ENCODE data around the gene ADH6. TPM values are rescaled to one million over a fixed set of nuclear protein-coding genes. Genes with fewer than 3 reads are reported as not detected.
"Not testable (repeated sequence)": the region's sequence is repeated elsewhere in the genome, so short reads cannot be mapped to it uniquely, and the experiment has no call there.

The ADH6 gene
- total and polyA plus RNA-seq, 9 of the 15 experiments (the other 6 are each of a cell fraction or from before 2014, with no cell fraction given) = 0.13 TPM; not detected in 8

DNA sequence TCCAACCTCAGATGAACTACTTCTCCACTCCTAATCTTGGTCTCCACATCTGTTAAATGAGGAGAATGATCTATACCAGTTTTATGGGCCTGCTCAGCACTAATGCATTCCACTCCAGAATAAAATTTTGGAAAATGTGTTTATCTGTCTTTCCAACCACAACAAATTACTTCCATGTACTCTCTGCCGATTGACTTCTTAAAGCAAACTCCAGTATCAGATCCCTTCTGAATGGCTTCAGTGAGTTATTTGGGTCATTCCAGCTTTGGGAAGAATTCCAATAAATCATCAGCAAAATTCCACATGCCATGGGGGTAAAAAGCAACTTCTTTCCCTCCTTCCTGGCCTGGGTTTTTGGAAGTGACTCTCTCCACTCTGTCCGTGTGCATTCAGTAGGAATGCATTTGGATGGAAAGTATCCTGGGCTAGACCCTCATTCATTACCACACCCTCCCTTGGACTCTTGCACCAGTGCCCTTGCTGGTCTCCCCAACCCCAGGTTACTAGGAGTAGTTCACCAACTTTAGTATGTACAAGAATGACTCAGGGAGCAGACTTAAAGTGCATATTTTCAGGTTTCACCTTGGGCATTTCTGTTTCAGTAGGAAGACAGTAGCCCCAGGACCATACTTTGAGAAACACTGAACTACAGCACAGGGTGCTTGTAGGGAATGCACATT lies 15.4 kb upstream of the ADH6 start:
- no peak overlapping the region for H3K4me2 ChIP-seq (ENCODE audit: insufficient read depth, low read length)
- no peak for FAIRE-seq
- in situ Hi-C loops (cut with MboI) = no loop called here
- ChIA-PET CTCF (ENCODE audit: low intra/inter-chr PET ratio) (no interaction called here), POLR2A (no interaction called here)
- H4K20me1 ChIP-seq (replicated peaks; ENCODE audit: control insufficient read depth, insufficient read depth, low read length) = no peaks in the 10 kb centered on the region
- ATAC-seq = no peak
- 2% methylated on average over 2 of the region's 2 CpGs for WGBS (ENCODE audit: insufficient coverage, low coverage, missing lambda C conversion rate)
- H3K4me1 ChIP-seq (replicated peaks in 1 of 2; ENCODE audit: control insufficient read depth in 2 of 2, insufficient read depth in 2 of 2, low read length in 2 of 2) = no peaks in the 10 kb centered on the region
- no peaks in the 10 kb centered on the region for H3K27me3 ChIP-seq (ENCODE audit: control insufficient read depth in 2 of 2, insufficient read depth in 2 of 2, low read length in 2 of 2)
- BruUV-seq (replicated peaks) = no TSS peak
- H3K79me2 ChIP-seq (ENCODE audit: control insufficient read depth, insufficient read depth, low read length) = no peaks in the 10 kb centered on the region
- TF ChIP-seq ELF1 (tag; IDR thresholded peaks at IDR 0.05) = no peak
- TF ChIP-seq NCOA1 (IDR thresholded peaks at IDR 0.05; ENCODE audit: low read depth) = no peak
- no peak for TF ChIP-seq TCF7 (IDR thresholded peaks at IDR 0.05; ENCODE audit: borderline replicate concordance)
- no peak for TF ChIP-seq ZNF707 (CRISPR knock-in tag; conservative IDR thresholded peaks at IDR 0.05)
- no peak for TF ChIP-seq TSC22D4 (tag; IDR thresholded peaks at IDR 0.05)
- TF ChIP-seq, protein P1, sequence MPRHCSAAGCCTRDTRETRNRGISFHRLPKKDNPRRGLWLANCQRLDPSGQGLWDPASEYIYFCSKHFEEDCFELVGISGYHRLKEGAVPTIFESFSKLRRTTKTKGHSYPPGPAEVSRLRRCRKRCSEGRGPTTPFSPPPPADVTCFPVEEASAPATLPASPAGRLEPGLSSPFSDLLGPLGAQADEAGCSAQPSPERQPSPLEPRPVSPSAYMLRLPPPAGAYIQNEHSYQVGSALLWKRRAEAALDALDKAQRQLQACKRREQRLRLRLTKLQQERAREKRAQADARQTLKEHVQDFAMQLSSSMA (CRISPR knock-in tag; IDR thresholded peaks at IDR 0.05) = no peak
- no peak for TF ChIP-seq ZNF253 (CRISPR knock-in tag; conservative IDR thresholded peaks at IDR 0.05)
- no peak for TF ChIP-seq KAT7 (CRISPR knock-in tag; IDR thresholded peaks at IDR 0.05; ENCODE audit: borderline replicate concordance)
- no peak for TF ChIP-seq SIN3B (IDR thresholded peaks at IDR 0.05; ENCODE audit: low read depth)
- H3K9me3 ChIP-seq (replicated peaks; ENCODE audit: control insufficient read depth, insufficient read depth, low read depth, low read length) = no peaks in the 10 kb centered on the region
- no peak overlapping the region for H3K27ac ChIP-seq (ENCODE audit: extremely low read depth, low read depth, low read length)
- no peak for DNase-seq (ENCODE audit: extremely low read depth in 1 of 4, low spot score in 3 of 4)
- H3K9ac ChIP-seq (ENCODE audit: insufficient read depth in 1 of 2, low read depth in 2 of 2, low read length in 2 of 2) = no peak overlapping the region
- no peak overlapping the region for H3K4me3 ChIP-seq
- H3K36me3 ChIP-seq (ENCODE audit: control insufficient read depth, insufficient read depth, low read length) = no peaks in the 10 kb centered on the region
- no peaks in the 10 kb centered on the region for H3K9me1 ChIP-seq (ENCODE audit: control insufficient read depth, insufficient read depth, low read length)
- H2AFZ ChIP-seq (ENCODE audit: low read depth, low read length) = no peak overlapping the region
- intact Hi-C loops (cut with micrococcal nuclease) = no loop called here

DNA sequence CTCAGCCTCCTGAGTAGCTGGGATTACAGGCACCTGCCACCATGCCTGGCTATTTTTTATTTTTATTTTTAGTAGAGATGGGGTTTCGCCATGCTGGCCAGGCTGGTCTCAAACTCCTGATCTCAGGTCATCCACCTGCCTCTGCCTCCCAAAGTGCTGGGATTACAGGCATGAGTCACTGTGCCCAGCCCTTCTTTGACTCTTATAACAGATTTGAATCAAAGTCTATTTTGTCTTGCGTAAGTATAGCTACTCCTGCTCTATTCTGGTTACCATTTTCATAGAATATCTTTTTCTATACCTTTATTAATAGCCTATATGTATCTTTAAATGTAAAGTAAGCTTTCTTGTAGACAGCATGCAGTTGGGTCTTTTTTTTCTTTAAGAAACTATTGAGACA lies 14.4 kb upstream of the ADH6 start:
- BruUV-seq (replicated peaks); H3K4me2 ChIP-seq (ENCODE audit: insufficient read depth, low read length); intact Hi-C loops (cut with micrococcal nuclease); H4K20me1 ChIP-seq (replicated peaks; ENCODE audit: control insufficient read depth, insufficient read depth, low read length); H3K79me2 ChIP-seq (ENCODE audit: control insufficient read depth, insufficient read depth, low read length); POLR2A ChIA-PET; H3K9me3 ChIP-seq (replicated peaks; ENCODE audit: control insufficient read depth, insufficient read depth, low read depth, low read length); DNase-seq (ENCODE audit: extremely low read depth in 1 of 4, low spot score in 3 of 4); FAIRE-seq; CTCF ChIA-PET (ENCODE audit: low intra/inter-chr PET ratio); H3K36me3 ChIP-seq (ENCODE audit: control insufficient read depth, insufficient read depth, low read length); H3K4me3 ChIP-seq; H3K9me1 ChIP-seq (ENCODE audit: control insufficient read depth, insufficient read depth, low read length); H3K9ac ChIP-seq (ENCODE audit: insufficient read depth in 1 of 2, low read depth in 2 of 2, low read length in 2 of 2); H3K4me1 ChIP-seq (replicated peaks in 1 of 2; ENCODE audit: control insufficient read depth in 2 of 2, insufficient read depth in 2 of 2, low read length in 2 of 2); H3K27ac ChIP-seq (ENCODE audit: extremely low read depth, low read depth, low read length); in situ Hi-C loops (cut with MboI); H2AFZ ChIP-seq (ENCODE audit: low read depth, low read length); H3K27me3 ChIP-seq (ENCODE audit: control insufficient read depth in 2 of 2, insufficient read depth in 2 of 2, low read length in 2 of 2); ATAC-seq: not testable (repeated sequence)
- WGBS (ENCODE audit: insufficient coverage, low coverage, missing lambda C conversion rate) = 0% methylated on average over 2 of the region's 2 CpGs

DNA sequence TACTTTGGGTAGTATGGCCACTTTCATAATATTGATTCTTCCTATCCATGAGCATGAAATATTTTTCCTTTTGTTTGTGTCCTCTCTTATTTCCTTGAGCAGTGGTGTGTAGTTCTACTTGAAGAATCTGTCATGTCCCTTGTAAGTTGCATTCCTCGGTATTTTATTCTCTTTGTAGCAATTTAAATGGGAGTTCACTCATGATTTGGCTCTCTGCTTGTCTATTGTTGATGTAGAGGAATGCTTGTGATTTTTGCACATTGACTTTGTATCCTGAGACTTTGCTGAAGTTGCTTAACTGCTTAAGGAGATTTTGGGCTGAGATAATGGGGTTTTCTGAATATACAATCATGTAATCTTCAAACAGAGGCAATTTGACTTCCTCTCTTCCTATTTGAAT lies 9.7 kb upstream of the ADH6 start:
- H2AFZ ChIP-seq (ENCODE audit: low read depth, low read length); BruUV-seq (replicated peaks); H3K4me3 ChIP-seq; POLR2A ChIA-PET; DNase-seq (ENCODE audit: extremely low read depth in 1 of 4, low spot score in 3 of 4); CTCF ChIA-PET (ENCODE audit: low intra/inter-chr PET ratio); H3K9me1 ChIP-seq (ENCODE audit: control insufficient read depth, insufficient read depth, low read length); ATAC-seq; H3K27ac ChIP-seq (ENCODE audit: extremely low read depth, low read depth, low read length); H3K27me3 ChIP-seq (ENCODE audit: control insufficient read depth in 2 of 2, insufficient read depth in 2 of 2, low read length in 2 of 2); H3K9ac ChIP-seq (ENCODE audit: insufficient read depth in 1 of 2, low read depth in 2 of 2, low read length in 2 of 2); FAIRE-seq; H4K20me1 ChIP-seq (replicated peaks; ENCODE audit: control insufficient read depth, insufficient read depth, low read length); H3K4me1 ChIP-seq (replicated peaks in 1 of 2; ENCODE audit: control insufficient read depth in 2 of 2, insufficient read depth in 2 of 2, low read length in 2 of 2); intact Hi-C loops (cut with micrococcal nuclease); H3K79me2 ChIP-seq (ENCODE audit: control insufficient read depth, insufficient read depth, low read length); H3K36me3 ChIP-seq (ENCODE audit: control insufficient read depth, insufficient read depth, low read length); in situ Hi-C loops (cut with MboI); H3K9me3 ChIP-seq (replicated peaks; ENCODE audit: control insufficient read depth, insufficient read depth, low read depth, low read length); H3K4me2 ChIP-seq (ENCODE audit: insufficient read depth, low read length): not testable (repeated sequence)
- 0% methylated on average over 1 of the region's 1 CpG for WGBS (ENCODE audit: insufficient coverage, low coverage, missing lambda C conversion rate)

All from K562 (cell line).